MCF 10A (cell line): ENCODE data around the gene RABGAP1L. TPM values are rescaled to one million over a fixed set of nuclear protein-coding genes. Genes with fewer than 3 reads are reported as not detected.

Experiments
- BruUV-seq: library from RNA; stranded (reverse); fragments of 400-500 nt; replicated peaks from 2 replicates; lab custom pipeline; 2021; lab: Mats Ljungman, UMichigan
- CTCF ChIA-PET: fragments of 300-600 bp; sonication (Branson Sonifier 250); formaldehyde crosslinking; extraction: SDS; loops from one replicate; lab custom pipeline; 2021; ENCODE audit warnings: antibody characterized with exemption, inconsistent platforms; lab: Yijun Ruan, JAX
- POLR2A ChIA-PET: fragments of 300-600, 350-650 bp; sonication (Branson Sonifier 250); formaldehyde crosslinking; extraction: SDS; loops from one replicate; lab custom pipeline; 2020; ENCODE audit warnings: antibody characterized with exemption, inconsistent platforms; lab: Yijun Ruan, JAX
- DNase-seq: peaks from one replicate; pipeline ENCODE4 v3.0.0-alpha.2; 2018; ENCODE audit not compliant: unreplicated experiment
- H3K27ac Mint-ChIP-seq: one replicate; pipeline ENCODE4 v1.8.0; 2022; ENCODE audit warnings: mild to moderate bottlenecking, low read depth, mixed read lengths; ENCODE audit not compliant: unreplicated experiment
- H3K27me3 Mint-ChIP-seq: one replicate; pipeline ENCODE4 v1.8.0; 2022; ENCODE audit warnings: mixed read lengths; ENCODE audit not compliant: insufficient read depth, unreplicated experiment
- H3K36me3 Mint-ChIP-seq: one replicate; pipeline ENCODE4 v1.8.0; 2022; ENCODE audit warnings: mild to moderate bottlenecking, moderate library complexity, mixed read lengths; ENCODE audit not compliant: insufficient read depth, unreplicated experiment
- H3K4me1 Mint-ChIP-seq: one replicate; pipeline ENCODE4 v1.8.0; 2022; ENCODE audit warnings: mixed read lengths; ENCODE audit not compliant: insufficient read depth, unreplicated experiment
- H3K4me3 Mint-ChIP-seq: one replicate; pipeline ENCODE4 v1.8.0; 2022; ENCODE audit warnings: mild to moderate bottlenecking, moderate library complexity, mixed read lengths; ENCODE audit not compliant: unreplicated experiment
- H3K9me3 Mint-ChIP-seq: one replicate; pipeline ENCODE4 v1.8.0; 2022; ENCODE audit warnings: mixed read lengths; ENCODE audit not compliant: unreplicated experiment
- intact Hi-C: fragments of 100-400 bp; cut with micrococcal nuclease; formaldehyde crosslinking; loops from 2 replicates; pipeline ENCODE4 v1.14.1; 2022
- total RNA-seq: library from RNA; stranded (reverse); gene quantifications from 2 replicates; pipeline ENCODE4 v1.2.3, GENCODE V29; 2022
- TF ChIP-seq, protein P1 (sequence below): fragments of 200-600 bp; IDR thresholded peaks from one replicate; pipeline ENCODE4 v1.8.0; 2022; ENCODE audit warnings: antibody characterized with exemption, mild to moderate bottlenecking; ENCODE audit not compliant: unreplicated experiment

The RABGAP1L gene
- total RNA-seq, 1 experiment from 2014 or later: 18.2 TPM

DNA sequence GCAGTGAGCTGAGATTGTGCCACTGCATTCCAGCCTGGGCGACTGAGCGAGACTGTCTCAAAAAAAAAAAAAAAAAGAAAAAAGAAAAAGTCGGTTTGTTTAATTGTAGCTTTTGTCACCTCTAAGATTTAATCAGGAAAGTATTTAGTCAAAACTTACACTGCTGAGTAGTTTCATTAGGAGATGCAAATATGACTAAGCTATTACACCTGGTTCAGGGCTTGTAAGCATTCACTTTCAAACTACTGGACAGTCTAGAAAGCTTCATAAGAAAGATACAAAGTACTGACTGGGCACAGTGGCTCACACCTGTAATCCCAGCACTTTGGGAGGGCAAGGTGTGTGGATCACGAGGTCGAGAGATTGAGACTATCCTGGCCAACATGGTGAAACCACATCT is 764.5 kb downstream of the RABGAP1L start:
- no TSS peak for BruUV-seq
- intact Hi-C loops: no loop called here
- POLR2A ChIA-PET: no interaction called here
- H3K4me1 Mint-ChIP-seq: no peaks in the 10 kb centered on the region
- TF ChIP-seq, protein P1, sequence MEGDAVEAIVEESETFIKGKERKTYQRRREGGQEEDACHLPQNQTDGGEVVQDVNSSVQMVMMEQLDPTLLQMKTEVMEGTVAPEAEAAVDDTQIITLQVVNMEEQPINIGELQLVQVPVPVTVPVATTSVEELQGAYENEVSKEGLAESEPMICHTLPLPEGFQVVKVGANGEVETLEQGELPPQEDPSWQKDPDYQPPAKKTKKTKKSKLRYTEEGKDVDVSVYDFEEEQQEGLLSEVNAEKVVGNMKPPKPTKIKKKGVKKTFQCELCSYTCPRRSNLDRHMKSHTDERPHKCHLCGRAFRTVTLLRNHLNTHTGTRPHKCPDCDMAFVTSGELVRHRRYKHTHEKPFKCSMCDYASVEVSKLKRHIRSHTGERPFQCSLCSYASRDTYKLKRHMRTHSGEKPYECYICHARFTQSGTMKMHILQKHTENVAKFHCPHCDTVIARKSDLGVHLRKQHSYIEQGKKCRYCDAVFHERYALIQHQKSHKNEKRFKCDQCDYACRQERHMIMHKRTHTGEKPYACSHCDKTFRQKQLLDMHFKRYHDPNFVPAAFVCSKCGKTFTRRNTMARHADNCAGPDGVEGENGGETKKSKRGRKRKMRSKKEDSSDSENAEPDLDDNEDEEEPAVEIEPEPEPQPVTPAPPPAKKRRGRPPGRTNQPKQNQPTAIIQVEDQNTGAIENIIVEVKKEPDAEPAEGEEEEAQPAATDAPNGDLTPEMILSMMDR: no peak
- H3K9me3 Mint-ChIP-seq: peaks cover 10% of the 10 kb centered on the region
- no peaks in the 10 kb centered on the region for H3K27me3 Mint-ChIP-seq
- H3K4me3 Mint-ChIP-seq: no peak overlapping the region
- peaks cover 4% of the 10 kb centered on the region for H3K36me3 Mint-ChIP-seq
- no peak overlapping the region for H3K27ac Mint-ChIP-seq
- no peak for DNase-seq
- CTCF ChIA-PET: no interaction called here

- ChIA-PET POLR2A (no interaction called here), CTCF (interaction anchor here (0.6 kb wide), 1 partner anchor 50 kb away, joined by 3 read pairs; no protein-coding TSS in a partner anchor)
- H3K27ac Mint-ChIP-seq: no peak overlapping the region
- no peaks in the 10 kb centered on the region for H3K4me1 Mint-ChIP-seq
- BruUV-seq: no TSS peak
- H3K9me3 Mint-ChIP-seq: no peaks in the 10 kb centered on the region
- H3K27me3 Mint-ChIP-seq: no peaks in the 10 kb centered on the region
- TF ChIP-seq, protein P1: no peak
- no peak overlapping the region for H3K4me3 Mint-ChIP-seq
- no peaks in the 10 kb centered on the region for H3K36me3 Mint-ChIP-seq
- DNase-seq: no peak
- intact Hi-C loops: no loop called here
These were observed 769.2 kb downstream of the RABGAP1L start for GRCh38 chr1:174928541-174928940.

DNA sequence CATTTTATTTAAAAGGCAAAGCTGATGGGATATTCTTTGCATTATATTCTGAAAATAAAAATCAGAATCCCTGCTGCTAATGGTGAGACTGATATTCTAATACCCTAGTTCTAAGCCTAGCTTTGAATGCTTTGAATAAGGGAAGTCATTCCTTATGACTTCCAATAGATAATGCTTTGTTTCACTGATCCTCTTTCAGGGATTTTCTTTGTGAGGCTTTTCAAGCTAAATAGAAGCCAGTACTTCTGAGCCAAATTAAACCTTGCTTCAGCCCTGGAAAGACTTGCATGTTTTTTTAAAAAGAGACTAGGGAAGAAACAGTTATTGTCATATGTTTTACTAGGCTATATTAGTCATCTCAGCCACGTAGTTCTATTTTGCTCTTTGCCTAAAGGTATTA is 771.9 kb downstream of the RABGAP1L start:
- no TSS peak for BruUV-seq
- intact Hi-C loops: no loop called here
- Mint-ChIP-seq H3K4me1 (no peaks in the 10 kb centered on the region), H3K36me3 (no peaks in the 10 kb centered on the region), H3K27me3 (no peaks in the 10 kb centered on the region), H3K27ac (no peak overlapping the region), H3K9me3 (no peaks in the 10 kb centered on the region), H3K4me3 (no peak overlapping the region)
- TF ChIP-seq, protein P1: no peak
- ChIA-PET CTCF (interaction anchor here (0.6 to 1.5 kb wide), 3 partner anchors 12 to 57 kb away, joined by 3 to 5 read pairs (median 4); no protein-coding TSS in a partner anchor), POLR2A (interaction anchor here (0.6 to 1.5 kb wide), 7 partner anchors 11 to 169 kb away, joined by 3 to 4 read pairs (median 3); no protein-coding TSS in a partner anchor)
- no peak for DNase-seq

- Mint-ChIP-seq H3K9me3 (no peaks in the 10 kb centered on the region), H3K4me3 (no peak overlapping the region), H3K36me3 (no peaks in the 10 kb centered on the region), H3K4me1 (no peaks in the 10 kb centered on the region), H3K27me3 (no peaks in the 10 kb centered on the region), H3K27ac (no peak overlapping the region)
- intact Hi-C loops: no loop called here
- no TSS peak for BruUV-seq
- TF ChIP-seq, protein P1: no peak
- POLR2A ChIA-PET: interaction anchor here (0.6 to 0.7 kb wide), 2 partner anchors 25 to 120 kb away, joined by 3 to 4 read pairs; no protein-coding TSS in a partner anchor
- CTCF ChIA-PET: interaction anchor here (0.6 to 1.5 kb wide), 2 partner anchors 10 to 87 kb away, joined by 3 to 5 read pairs; no protein-coding TSS in a partner anchor
- no peak for DNase-seq
These were observed 773.3 kb downstream of the RABGAP1L start for GRCh38 chr1:174932587-174932986.
